GM12801 (cell line): ENCODE measurements around the gene HAS3.

Source experiments
- CTCF ChIP-seq: IDR thresholded peaks from one replicate; pipeline ENCODE4 v1.5.1; 2011; ENCODE audit warnings: control low read depth; ENCODE audit not compliant: insufficient read length; ENCODE audit errors: extremely low read depth

The HAS3 gene

DNA sequence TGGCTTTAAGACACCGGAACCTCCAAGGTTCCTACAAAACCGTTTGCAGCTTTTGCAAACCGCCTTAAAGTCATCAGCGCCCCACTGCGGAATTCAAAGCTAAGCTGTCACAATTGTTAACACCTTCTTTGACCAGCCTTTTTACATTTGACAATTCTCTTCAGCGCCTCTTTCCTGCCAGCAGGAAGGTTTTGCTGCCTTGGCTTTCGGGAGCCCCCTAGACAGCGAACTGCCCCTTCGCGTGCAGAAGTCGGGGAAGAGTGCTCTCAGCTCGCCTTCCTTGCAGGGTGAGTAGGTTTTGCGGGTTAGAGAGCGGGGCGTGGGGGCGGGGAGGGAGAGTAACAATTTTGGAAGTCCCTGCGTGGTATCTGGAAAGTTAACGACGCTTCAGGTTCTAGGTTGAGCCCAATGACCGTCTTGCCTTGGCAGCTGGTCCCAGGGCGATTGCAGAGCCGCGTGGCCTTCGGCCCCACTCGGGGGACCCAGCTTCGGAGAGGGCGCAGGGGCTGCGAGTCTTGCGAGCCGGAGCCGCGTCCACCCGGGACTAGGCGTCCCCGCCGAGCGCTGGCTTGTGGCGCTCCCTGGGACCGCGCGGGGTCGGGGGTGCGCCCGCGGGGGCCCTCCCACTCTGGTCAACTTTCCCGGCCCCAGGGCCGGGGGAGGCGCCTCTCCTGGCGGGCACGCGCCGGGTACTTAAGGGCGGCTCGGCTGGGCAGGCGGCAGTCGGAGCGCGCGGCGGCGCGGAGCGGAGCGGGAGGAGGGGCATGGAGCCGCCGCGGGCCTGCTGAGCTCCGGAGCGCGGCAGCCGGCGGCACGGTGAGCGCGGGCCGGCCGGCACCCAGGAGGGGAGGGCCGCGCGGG, at the start of gene HAS3:
HAS3 (plus strand) TSS at position 153 of the 861 bp plus-strand sequence. CDS start 3,743 bp downstream, outside the sequence.
- no peak for TF ChIP-seq CTCF

GRCh38 chr16:69055980-69056379, 49.5 kb upstream of the HAS3 start:
- no peak for TF ChIP-seq CTCF

DNA sequence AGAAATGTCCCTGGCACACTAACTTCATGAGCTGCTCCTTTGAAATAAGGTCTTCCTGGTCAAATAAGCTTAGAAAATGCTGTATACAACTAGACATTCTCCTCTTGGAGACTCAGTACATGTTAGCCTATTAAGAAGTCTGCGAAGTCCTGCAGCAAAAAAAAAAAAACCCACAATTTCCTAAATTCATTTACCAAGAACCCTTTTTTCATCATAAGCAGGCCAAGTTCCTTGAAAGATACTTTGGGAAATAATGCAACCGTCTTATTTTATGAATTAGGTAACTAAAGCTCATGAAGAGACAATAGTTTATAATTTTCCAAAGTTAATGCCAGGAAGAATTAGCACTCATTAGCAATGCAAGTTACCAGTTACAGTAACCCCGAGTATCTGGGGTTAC, 49.0 kb upstream of the HAS3 start:
- no peak for TF ChIP-seq CTCF

- no peak for TF ChIP-seq CTCF
These were observed 47.8 kb upstream of the HAS3 start for GRCh38 chr16:69057400-69058378.

GRCh38 chr16:69064124-69064763, 41.2 kb upstream of the HAS3 start:
- TF ChIP-seq CTCF, result no peak

DNA sequence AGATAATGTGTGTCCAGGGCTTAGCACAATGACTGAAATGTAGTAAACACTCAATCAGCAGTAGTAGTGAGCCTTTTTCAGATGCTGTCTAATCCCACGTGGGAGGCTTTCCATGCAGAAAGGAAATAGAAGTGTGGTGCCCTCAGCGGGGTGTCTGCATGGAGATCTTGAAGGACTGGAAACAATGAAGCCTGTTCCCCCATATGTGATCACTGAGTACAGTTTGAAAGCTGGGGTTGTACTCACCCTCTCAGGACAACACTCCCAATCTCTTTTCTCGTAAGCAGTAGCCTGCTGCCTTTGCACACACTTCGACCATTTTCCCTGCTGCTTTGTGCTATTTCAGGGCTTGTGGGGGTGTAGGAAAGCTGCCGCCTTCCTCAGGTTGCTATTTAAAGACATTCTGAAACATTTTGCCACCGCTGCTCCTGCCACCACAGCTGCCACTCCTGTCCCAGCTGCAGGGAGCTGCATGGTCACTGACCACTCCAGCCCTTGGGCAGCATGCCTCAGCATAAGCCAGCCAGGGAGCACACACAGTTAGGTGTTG, 40.6 kb upstream of the HAS3 start:
- no peak for TF ChIP-seq CTCF

GRCh38 chr16:69069504-69069903, 35.9 kb upstream of the HAS3 start:
- no peak for TF ChIP-seq CTCF
